ENCODE measurements around the gene PPP2R2D.
"Not testable (repeated sequence)": the region's sequence is repeated elsewhere in the genome, so short reads cannot be mapped to it uniquely, and the experiment has no call there.

GRCh38 chr10:131916767-131917160, 16.0 kb downstream of the PPP2R2D start:
- TF ChIP-seq CTCF (conservative IDR thresholded peaks at IDR 0.05; ENCODE audit: low read length); EZH2phosphoT487 (IDR thresholded peaks at IDR 0.05; ENCODE audit: borderline replicate concordance): not testable (repeated sequence)
